ENCODE data around the gene LRRC25. TPM values are rescaled to one million over a fixed set of nuclear protein-coding genes. Genes with fewer than 3 reads are reported as not detected.

Gene LRRC25
- total RNA-seq, 1 experiment from 2014 or later = not detected

DNA sequence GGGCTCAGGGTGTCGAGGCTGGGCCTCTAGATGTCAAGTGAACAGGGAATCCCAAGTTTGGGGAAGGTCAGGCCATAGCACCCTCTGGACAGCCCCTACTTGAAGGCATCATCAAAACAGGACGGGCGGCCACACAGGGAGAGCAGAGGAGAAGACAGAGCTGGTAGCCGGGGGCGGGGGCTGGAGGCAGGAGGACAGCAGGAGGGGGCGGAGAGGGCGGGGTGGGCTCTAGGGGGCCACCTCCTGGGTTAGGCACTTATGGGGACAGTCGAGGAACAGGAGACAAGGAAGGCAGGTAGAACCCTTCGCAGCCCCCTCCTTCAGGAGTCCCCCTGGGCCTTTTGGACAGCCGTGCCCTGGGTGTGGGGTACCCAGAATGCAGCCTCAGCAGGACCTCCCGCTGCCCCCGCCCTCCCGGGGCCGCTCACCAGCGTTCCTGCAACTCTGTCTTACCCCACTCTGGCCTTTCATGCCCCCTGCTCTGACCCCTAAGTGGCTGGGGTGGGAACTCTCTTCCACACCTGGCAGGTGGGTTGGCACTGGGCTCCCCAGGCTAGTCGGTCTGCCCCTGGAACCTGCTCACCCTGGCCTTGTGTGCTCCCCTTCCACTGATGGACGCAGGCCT lies 27.6 kb upstream of the LRRC25 start:
- DNase-seq (ENCODE audit: low read depth) = no peak

DNA sequence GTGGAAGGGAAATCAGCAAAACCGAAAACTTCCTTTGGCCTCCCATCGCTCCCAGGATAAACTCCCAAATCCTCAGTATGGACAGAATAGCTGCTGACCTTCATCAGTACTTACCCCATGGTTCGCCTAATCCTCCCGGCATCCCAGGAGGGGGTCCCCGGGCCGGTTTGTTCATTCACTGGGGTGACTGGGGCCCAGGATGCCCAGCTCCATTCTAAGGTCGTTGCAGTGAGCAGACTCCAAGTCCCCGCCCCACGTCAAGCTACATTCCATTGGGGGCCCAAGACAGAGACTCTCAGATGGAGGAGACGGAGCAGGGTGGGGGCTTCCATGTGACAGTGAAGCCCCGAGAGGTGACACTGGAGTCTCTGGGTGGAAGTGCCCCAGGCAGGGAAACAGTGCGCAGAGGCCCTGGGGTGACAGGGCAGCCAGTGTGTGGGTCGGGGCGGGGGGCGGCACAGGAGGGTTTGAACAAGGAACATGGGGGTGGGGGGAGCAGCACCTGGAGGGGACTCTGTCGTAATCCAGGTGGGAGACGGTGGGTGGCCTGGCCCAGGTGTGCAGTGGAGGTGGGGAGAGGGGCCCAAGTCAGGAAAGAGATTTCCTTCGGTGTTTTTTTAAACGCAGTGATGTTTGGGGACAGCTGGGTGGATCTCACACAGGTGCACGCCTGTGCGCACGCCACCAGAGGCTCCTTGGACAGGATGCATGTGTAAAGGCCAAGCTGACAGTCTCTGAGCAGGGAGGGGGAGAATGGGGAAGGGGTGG lies 26.9 kb upstream of the LRRC25 start:
- no peak for DNase-seq (ENCODE audit: low read depth)

DNA sequence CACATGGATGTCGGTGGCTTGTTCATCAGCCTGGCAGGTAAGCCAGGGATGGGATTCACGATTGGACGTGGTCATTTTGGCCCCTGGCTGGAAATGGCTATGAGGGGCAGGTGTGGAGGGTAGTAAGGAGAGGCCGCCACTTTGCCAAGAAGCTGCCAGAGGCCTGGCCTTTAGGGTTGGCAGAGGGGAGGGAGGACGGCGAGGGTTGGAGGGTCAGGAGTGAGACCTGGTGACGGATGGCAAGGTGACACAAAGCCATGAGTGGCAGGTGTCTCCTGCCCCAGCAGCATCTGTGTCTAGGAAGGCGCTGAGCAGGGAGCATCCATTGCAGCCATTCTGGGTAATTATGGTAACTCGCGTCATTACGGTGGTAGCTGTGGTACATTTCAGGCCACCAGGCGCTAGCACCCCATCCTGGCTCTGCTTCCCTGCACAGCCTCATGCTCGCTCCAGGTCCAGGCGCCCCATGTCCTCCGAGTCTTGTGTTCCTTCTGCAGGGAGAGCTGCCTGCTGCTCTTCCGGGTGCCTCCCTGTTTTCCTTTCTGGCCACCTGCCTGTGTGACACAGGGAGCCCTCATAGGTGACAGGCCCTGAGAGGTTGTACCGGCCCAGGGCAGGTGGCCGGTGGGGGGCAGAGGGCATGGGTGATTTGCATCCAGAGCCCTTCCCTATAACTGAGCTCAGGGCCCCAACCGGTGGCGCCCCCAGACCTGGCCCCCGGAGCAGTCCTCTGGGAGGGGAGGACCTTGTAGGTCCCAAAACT lies 26.0 kb upstream of the LRRC25 start:
- no peak for DNase-seq (ENCODE audit: low read depth)

DNA sequence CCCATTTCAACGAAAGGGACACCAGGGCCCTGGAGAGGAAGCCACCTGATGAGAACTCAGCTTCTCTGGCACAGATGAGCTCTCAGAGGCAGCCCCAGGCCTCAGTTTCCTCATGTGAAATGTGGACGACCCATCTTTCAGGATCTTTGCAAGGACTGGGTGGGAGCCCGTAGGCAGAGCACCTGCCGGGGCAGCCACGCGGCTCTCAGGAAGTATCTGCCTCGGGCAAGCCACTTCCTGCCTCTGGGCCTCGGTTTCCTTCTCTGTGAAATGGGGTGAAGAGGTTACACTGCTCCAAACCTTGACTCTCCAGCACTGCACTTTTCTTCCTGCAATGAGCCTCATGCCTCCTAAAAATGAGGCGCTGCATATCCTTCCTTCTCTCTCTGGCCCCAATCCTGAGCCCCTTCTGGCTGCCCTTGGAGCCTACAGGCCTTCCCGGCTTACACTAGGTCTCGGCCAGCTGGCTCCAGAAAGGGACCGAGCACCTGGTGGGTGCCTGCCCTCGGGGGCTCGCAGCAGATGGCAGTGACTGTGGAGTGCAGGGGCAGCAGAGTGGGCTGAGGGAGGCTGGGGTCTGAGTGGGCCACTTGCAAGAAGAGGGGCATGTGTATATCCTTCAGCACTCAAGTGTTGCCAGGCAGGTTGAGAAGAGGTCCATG lies 25.2 kb upstream of the LRRC25 start:
- DNase-seq (ENCODE audit: low read depth) = no peak

DNA sequence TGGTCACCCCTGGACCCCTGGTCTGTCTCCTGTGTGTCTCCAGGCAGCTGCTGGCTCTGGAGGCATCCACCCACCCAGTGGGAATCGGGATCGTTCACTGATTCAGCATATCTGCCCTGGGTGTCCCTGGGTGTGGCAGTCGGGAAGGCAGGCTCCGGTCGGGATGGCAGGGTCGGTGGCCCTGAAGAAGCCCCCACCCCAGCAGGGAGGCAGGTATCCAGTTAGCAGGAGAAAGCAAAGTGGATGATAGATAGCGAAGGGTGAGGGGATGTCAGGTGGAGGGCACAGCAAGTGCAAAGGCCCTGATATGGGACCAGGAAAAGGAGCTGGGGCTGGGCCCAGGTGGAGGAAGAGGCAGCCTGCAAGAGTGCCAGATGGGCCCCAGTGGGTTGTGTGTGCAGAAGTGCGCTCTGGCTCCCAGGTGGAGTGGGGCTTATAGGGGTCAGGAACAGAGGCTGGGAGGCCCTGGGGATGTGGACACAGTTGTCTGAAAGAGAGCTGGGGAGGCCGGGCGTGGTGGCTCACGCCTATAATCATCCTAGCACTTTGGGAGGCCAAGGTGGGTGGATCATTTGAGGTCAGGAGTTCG lies 24.0 kb upstream of the LRRC25 start:
- DNase-seq (ENCODE audit: low read depth) = no peak

DNA sequence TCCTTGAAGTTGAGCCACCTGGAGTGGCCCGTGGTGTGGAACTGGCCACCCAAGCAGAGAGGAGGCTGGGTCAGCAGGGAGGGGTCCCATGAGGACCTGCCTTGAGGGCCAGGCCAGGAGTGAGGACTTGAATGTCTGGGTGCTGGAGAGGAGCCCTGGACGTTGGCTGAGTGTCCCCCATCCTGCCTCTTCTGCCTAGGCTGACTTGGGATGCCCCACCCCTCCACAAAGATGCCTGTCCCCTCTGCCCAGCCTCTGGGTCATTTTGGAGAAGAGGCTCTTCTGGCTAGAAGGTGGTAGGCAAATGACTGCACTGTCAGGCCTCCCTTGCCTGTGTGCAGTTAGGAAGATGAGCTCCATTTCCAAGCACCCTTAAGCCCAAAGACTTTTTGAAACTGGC lies 23.5 kb upstream of the LRRC25 start:
- DNase-seq (ENCODE audit: low read depth) = no peak

DNA sequence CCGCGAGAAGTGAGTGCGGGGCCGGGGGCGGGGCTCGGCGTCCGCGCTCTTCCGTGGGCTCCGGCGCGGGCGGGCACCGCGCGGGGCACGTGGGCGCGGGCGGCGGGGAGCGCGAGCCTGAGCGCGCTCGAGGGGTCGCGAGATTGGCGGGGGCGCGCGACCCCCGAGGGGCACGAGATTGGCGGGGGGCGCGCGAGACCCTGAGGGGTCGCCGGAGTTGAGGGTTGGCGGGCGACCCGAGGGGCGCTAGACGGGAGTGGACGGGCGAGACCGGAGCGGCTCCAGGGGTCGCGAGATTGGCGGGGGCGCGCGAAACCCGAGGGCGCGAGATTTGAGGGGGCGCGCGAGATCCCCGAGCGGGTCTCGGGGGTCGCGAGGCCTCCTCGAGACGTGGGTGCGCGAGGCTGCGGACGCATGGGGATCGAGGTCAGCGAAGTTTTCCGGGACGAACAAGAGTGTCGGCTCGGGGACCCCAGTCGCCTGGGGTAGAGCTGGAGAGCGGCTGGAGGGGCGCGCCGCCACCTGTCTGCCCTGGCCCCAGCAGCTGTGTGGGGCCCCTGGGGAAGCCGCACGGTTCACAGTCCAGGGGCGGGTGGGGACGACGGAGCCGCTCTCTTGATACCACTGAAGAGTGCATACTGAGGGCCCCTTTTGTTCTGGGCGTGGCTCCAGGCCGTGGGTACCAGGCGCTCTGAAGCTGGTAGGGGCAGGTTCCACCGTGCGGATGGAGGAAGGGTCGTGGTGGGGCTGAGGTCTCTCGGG lies 22.5 kb upstream of the LRRC25 start:
- DNase-seq (ENCODE audit: low read depth) = no peak

DNA sequence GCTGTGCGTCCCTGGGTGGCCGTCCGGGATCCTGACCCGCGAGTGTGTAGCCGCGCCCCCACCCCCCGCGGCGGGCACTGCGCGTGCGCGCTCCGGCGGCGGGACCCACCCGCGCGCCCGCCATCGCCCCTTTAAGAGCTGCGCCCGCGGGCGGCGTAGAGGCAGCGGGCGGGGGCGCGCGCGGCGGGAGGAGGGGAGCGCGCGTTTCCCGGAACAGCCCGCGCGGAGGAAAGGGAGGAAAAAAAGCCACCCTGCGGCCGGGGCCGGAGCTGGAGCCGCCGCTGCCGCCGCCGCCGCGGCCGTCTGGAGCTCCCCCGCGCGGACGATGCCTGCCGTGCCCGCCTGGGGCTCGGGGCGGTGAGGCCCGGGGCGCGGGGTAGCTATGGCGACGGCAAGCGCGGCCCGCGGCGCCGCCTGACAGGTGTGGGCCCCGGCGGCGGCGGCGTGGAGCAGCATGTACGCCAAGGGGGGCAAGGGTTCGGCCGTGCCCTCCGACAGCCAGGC lies 21.8 kb upstream of the LRRC25 start, which contains the start of gene SSBP4:
Gene SSBP4, plus strand, starts transcription at position 204 of the 504 bp plus-strand sequence. Its CDS starts 251 bp downstream, at position 455.
- DNase-seq (ENCODE audit: low read depth) = peak; percentile 86

DNA sequence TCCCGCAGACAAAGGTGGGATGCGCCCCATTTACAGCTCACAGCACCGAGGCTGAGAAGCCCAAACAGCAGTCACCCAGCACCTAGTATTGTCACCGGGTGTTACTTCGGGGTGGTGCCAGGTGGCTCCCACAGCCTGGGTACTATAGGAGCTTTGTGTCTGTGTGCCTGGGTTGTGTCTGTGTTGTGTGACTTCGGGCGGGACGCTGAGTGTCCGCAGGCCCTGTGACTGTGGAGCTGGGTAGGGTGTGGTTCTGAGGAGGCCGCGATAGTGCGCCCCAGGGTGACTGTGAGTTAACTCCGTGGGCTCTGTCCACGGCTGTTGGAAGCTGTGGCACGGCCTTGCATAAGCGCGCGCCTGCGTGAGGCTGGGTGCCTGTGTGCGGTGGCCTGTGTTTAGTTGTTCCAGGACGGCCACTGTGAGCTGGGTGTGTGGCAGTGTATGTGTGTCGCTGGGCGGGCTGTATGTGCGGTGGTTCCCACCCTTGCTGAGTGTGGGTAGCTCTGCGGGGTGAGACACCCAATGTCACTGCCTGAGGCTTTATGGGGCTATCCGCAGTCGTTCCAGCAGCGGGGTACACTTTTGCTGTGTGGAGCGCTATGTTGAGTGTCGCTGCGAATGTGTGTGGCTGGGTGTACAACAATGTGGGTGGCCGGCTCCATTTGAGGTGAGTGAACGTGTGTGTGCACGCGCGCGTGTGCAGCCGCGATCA lies 21.2 kb upstream of the LRRC25 start:
- no peak for DNase-seq (ENCODE audit: low read depth)

DNA sequence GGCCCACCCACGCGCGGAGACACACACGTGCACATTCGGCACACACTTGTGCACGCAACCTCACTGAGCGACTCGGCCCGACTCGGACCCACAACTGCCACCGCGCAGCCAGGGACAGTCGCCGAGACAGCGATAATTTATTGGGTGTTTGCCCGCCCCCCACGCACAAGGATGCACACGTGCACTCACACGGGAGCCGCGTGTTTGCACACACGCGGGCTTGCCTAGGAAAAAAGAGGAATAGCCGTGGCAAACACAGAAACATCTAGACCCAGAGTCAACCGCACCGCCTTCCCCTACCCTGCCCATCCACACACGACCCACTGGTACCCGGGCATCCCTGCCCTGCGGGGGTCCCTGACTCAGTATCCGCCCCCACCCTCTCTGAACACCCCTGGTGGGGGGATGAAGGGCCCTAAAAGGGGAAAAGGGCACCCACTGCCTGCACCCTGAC lies 20.6 kb upstream of the LRRC25 start:
- DNase-seq (ENCODE audit: low read depth) = no peak

DNA sequence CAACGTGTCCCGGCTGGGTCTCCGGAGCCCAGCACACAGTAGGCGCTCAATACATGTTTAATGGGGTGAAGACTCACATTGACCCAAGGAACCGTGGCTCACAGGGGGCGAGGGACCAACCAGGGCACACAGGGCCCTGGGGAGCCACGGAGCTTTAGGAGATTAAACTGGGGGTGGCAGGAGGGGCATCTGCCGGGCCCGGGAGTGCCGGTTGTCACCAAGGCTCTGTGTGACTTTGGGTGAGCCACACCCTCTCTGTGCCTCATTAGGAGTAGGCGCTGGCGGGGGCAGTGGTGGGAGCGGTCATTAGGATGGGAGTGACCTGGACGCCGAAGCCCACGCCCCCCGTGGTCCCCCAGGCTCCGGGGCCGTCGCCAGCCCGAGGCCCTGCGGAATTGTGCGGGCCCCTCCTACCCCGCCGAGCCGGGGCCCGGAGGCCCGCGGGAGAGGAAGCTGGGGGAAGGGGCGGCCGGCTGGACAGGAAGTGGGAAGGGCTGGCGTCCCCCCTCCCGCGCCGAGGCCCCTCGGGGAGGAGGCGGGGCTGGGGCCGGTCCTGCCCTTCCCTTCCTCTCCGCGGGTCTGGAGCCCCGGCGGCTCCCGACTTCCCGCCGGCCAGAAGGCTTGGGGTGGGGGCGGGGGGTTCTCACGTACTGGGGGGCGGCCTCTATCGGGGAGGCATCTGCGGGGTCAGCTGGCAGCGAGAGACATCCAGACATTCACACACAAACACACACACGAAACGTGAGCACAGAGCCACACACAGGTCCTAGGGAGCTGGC lies 20.0 kb upstream of the LRRC25 start:
- peak; percentile 91 for DNase-seq (ENCODE audit: low read depth)

DNA sequence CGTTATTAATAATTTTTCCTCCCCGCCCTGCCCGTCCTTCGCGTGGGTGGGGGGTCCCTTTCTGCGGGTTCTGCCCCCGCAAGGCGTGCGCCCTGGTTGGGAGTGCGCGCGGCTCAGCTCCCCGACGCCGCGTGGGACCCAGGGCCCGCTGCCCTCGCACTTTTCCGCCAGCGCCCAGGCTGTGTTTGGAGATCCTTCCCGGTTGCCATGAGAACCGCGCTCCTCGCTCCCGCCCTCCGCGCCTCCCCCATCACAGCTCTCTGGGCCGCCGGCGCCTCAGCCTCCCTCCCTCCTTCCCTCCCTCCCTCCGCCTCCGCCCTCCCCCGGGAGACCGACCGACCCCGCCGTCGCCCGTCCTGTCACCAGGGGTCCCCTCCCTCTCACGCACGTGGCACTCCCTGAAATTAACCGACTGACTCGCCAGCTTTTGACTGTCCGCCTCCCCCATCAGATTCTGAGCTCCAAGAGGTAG lies 19.4 kb upstream of the LRRC25 start:
- DNase-seq (ENCODE audit: low read depth) = peak; percentile 93

DNA sequence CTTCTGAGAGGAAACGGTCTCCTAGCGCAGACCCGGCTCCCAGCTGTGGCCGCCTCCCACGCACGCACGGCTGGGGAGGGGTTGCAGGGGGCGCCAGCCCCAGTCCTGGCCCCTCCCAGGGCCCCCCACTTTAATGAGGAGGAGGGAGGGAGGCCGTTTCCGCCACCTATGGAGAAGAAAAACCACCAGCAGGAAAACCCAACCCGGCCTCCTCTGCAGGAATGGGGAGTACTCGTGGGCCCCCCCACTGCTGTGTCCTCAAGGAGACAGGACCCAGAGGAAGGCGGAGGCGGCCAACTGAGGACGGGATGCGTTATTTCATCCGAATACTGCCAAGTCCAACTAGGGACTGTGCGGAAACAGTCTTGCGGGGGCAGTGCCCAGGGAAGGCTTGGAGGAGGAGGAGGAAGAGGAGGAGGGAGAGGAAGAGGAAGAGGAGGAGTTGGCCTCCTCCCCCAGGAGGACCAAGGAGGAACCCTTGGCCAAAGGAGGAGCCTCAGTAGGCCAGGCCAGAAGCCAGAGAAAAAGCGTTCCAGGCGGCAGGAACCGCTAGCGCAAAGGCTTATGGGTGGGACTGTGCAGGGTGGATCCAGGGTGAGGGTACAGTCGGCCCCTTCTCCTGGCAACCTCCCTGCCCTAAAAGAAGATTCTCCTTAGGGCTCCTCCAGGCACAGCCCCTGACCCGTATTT lies 17.9 kb upstream of the LRRC25 start:
- peak; percentile 80 for DNase-seq (ENCODE audit: low read depth)

DNA sequence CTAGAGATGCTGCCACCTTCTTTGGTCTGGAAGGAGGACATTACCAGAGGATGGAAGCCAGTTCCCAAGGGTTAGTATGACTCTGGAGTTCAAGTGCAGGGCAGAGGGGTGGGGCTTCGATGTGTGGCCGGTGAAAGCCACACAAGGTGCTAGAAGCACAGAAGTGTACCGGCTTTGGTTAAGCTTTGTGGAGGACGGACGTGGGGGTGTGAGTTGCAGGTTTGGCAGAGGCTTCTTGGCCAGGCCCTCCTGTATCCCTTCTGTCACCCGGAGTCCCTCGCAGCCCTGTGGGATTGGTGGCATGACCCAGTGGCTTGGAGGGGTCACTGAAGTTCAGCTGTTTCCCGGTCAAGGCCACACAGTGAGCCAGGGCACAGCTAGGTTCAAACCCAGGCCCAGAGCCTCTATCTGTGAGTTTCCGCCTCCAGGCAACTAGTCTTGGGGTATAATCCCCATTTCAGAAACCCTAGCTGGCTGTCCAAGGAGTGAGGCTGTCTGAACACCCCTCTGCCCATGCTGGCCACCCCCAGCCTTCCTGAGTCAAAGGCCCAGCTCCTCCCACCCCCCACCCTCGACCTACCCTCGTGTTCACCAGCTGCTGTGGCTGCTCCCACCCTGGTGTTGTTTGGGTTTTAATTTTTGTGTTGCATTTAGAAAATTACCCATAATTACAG lies 17.2 kb upstream of the LRRC25 start:
- DNase-seq (ENCODE audit: low read depth) = peak; percentile 69

DNA sequence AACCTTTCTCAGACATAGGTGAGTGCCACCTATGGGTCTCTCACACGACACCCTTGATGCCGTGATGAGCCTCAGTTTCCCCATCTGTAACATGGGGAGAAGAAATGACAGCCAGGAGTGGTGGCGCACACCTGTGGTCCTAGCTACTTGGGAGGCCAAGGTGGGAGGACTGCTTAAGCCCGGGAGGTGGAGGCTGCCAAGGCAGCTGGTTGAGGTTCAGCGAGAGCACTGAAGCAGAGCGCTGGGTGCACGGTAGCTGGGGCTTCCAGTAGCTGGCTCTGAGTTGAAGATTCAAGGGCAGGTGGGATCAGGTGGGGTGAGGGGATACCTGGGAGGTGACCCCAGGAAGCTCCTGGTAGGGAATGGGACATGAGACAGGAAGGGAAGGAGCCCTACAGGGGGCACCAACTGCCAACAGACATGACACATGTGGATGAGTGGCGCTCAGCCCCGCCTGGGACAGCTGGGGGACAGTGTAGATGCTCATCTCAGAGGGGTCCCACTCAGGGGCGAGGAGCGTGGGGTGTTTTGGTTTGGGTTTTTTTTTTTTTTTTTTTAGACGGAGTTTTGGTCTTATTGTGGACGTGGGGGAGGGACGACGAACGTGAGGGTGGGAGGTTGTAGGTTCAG lies 15.3 kb upstream of the LRRC25 start:
- no peak for DNase-seq (ENCODE audit: low read depth)

DNA sequence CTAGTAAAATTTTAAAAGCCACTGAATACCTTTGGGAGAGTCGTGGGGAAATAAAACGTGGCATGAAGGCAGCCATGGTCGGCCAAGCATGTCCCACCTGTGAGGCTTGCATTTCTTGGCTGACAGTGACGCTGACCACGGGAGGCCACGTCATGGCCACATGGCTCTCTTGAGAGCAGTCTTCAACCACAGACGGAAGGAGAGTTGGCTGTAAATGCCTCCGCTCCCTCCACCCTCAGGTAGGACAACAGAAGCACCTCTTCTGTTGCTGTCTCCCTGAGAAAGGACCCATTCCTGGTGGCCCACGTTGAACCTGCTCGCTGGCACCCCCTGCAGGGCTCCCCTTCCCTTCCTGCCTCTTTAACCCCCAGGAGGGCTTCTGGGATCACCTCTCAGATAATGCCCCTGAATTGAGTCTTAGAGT lies 10.6 kb upstream of the LRRC25 start:
- DNase-seq (ENCODE audit: low read depth) = peak; percentile 53

DNA sequence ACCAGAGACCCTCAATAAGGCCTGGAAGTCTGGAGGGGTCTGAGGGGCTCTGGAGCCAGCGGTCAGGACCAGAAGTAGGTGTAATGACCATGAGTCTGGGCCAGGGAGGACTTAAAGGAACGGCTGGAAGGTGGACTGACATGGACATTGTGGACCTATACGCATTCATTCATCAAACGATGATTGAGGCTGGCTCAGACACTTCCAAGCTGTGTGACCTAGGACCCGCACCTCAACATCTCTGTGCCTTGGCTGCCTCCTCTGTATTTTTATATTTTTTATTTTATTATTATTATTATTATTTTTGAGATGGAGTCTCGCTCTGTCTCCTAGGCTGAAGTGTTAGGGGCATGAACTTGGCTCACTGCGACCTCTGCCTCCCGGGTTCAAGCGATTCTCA lies 9.3 kb upstream of the LRRC25 start:
- DNase-seq (ENCODE audit: low read depth) = no peak

Measured in Daoy (cell line).